ENCODE results near the gene CLEC3A. TPM values are rescaled to one million over a fixed set of nuclear protein-coding genes. Genes with fewer than 3 reads are reported as not detected.

The CLEC3A gene
- total and polyA plus RNA-seq, 2 donors (not counting 3 experiments of a cell fraction or from before 2014, with no cell fraction given), result not detected

DNA sequence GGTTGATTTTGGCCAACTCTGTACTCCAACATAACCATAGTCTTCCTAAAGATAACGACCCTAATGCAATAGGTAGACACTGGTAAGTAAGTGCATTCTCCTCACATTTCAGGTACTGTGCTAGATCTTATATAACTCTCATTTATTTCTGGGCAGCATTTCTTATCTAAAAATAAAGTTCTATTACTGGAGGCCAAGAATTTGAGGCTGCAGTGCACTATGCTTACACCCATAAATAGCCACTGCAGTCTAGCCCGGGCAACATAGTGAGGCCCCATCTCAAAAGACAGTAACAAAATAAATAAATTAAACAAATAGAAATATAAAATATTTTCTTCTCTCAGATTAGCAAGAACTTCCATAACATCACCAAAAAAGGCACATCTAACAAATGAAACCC is 12.7 kb downstream of the CLEC3A start:
- no peak overlapping the region for H2AFZ ChIP-seq (ENCODE audit: low read depth, low read length)
- DNase-seq (ENCODE audit: low read depth, low spot score), result no peak
- dilution Hi-C loops (cut with MboI; ENCODE audit: extremely low pct_ligation_motif_present, low sequenced_read_pairs) (no loop called here), intact Hi-C loops (cut with micrococcal nuclease) (no loop called here)
- POLR2A ChIA-PET, result no interaction called here
- H3K79me2 ChIP-seq (ENCODE audit: control insufficient read depth, insufficient read depth, low read length), result no peaks in the 10 kb centered on the region
- no peaks in the 10 kb centered on the region for H3K27me3 ChIP-seq (ENCODE audit: control insufficient read depth in 2 of 2, insufficient read depth in 2 of 2, low read length in 2 of 2)
- H3K4me3 ChIP-seq (replicated peaks in 1 of 3; ENCODE audit: insufficient read depth in 1 of 3, low read depth in 1 of 3, low read length in 3 of 3), result no peak overlapping the region
- no peak overlapping the region for H3K9ac ChIP-seq (replicated peaks; ENCODE audit: extremely low read depth, insufficient read depth, low read length)
- H3K9me1 ChIP-seq (replicated peaks; ENCODE audit: control insufficient read depth, extremely low read depth, insufficient read depth, low read length), result no peaks in the 10 kb centered on the region
- H3K4me1 ChIP-seq (ENCODE audit: control insufficient read depth, extremely low read depth, insufficient read depth, low read length), result no peaks in the 10 kb centered on the region
- CTCF ChIA-PET, result no interaction called here
- no peak overlapping the region for H3K4me2 ChIP-seq (ENCODE audit: insufficient read depth, low read length)
- TF ChIP-seq GATA2 (IDR thresholded peaks at IDR 0.05; ENCODE audit: insufficient read depth, insufficient read length, low read depth, low read length), result no peak
- TF ChIP-seq JUN (IDR thresholded peaks at IDR 0.05; ENCODE audit: borderline replicate concordance, insufficient read depth, insufficient read length, low read depth), result no peak
- TF ChIP-seq, protein P1, sequence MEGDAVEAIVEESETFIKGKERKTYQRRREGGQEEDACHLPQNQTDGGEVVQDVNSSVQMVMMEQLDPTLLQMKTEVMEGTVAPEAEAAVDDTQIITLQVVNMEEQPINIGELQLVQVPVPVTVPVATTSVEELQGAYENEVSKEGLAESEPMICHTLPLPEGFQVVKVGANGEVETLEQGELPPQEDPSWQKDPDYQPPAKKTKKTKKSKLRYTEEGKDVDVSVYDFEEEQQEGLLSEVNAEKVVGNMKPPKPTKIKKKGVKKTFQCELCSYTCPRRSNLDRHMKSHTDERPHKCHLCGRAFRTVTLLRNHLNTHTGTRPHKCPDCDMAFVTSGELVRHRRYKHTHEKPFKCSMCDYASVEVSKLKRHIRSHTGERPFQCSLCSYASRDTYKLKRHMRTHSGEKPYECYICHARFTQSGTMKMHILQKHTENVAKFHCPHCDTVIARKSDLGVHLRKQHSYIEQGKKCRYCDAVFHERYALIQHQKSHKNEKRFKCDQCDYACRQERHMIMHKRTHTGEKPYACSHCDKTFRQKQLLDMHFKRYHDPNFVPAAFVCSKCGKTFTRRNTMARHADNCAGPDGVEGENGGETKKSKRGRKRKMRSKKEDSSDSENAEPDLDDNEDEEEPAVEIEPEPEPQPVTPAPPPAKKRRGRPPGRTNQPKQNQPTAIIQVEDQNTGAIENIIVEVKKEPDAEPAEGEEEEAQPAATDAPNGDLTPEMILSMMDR (IDR thresholded peaks at IDR 0.05; ENCODE audit: extremely low read depth in 1 of 2, insufficient read depth in 1 of 2, low read depth in 1 of 2, low read length in 2 of 2), result no peak
- TF ChIP-seq POLR2AphosphoS5 (IDR thresholded peaks at IDR 0.05; ENCODE audit: insufficient read depth, low read depth, low read length), result no peak
- TF ChIP-seq, protein P2, sequence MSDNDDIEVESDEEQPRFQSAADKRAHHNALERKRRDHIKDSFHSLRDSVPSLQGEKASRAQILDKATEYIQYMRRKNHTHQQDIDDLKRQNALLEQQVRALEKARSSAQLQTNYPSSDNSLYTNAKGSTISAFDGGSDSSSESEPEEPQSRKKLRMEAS (IDR thresholded peaks at IDR 0.05; ENCODE audit: insufficient read depth, insufficient read length), result no peak
- TF ChIP-seq FOS (IDR thresholded peaks at IDR 0.05; ENCODE audit: borderline replicate concordance, insufficient read depth, low read length), result no peak
- TF ChIP-seq MYC (IDR thresholded peaks at IDR 0.05; ENCODE audit: low read depth, low read length), result no peak
- no peak for TF ChIP-seq EZH2 (IDR thresholded peaks at IDR 0.05; ENCODE audit: borderline replicate concordance, low read depth, low read length, severe bottlenecking)
- TF ChIP-seq POLR2A (IDR thresholded peaks at IDR 0.05; ENCODE audit: low read depth, low read length), result no peak
- BruUV-seq (replicated peaks), result no TSS peak
- FAIRE-seq, result no peak
- no peaks in the 10 kb centered on the region for H3K36me3 ChIP-seq (ENCODE audit: control insufficient read depth in 2 of 2, extremely low read depth in 1 of 2, insufficient read depth in 2 of 2, low read length in 2 of 2)
- H3K27ac ChIP-seq (ENCODE audit: insufficient read depth, low read depth, low read length), result no peak overlapping the region
- no peaks in the 10 kb centered on the region for H4K20me1 ChIP-seq (replicated peaks; ENCODE audit: control insufficient read depth, extremely low read depth, insufficient read depth, low read length)
- no peaks in the 10 kb centered on the region for H3K9me3 ChIP-seq (replicated peaks; ENCODE audit: control insufficient read depth, insufficient read depth, low read length)

Data from endothelial cell of umbilical vein (primary cell).